Measurements from ENCODE around the gene BTN3A1.

- no peak for TF ChIP-seq CTCF (conservative IDR thresholded peaks at IDR 0.05 in 1 of 2, IDR thresholded peaks at IDR 0.05 in 1 of 2; ENCODE audit: low read depth in 1 of 2, low read length in 2 of 2)
- no peak for TF ChIP-seq EZH2 (IDR thresholded peaks at IDR 0.05; ENCODE audit: low read length, missing control alignments)
These were observed 48.2 kb downstream of the BTN3A1 start for GRCh38 chr6:26450240-26450639.

All from fibroblast of lung (primary cell).